GM12878 (cell line): ENCODE measurements around the gene POP7. TPM values are rescaled to one million over a fixed set of nuclear protein-coding genes. Genes with fewer than 3 reads are reported as not detected.

Experiments
- ATAC-seq: fragments of 200-7000 bp; cut with Tn5 transposase; 3 replicates; pipeline ENCODE4 v1.9.1; 2020; ENCODE audit warnings: mild to moderate bottlenecking, moderate library complexity
- BruUV-seq: library from RNA; stranded (reverse); fragments of 400-500 nt; replicated peaks from 2 replicates; lab custom pipeline; 2021; lab: Mats Ljungman, UMichigan
- CTCF ChIA-PET: fragments of 300-600 bp; sonication (Branson Sonifier 250); formaldehyde crosslinking; extraction: SDS; loops from one replicate; lab custom pipeline; 2021; ENCODE audit warnings: inconsistent platforms; lab: Yijun Ruan, JAX
- POLR2A ChIA-PET: fragments of 350-600 bp; formaldehyde crosslinking; extraction: SDS; loops from one replicate; lab custom pipeline; 2021; ENCODE audit warnings: inconsistent platforms; lab: Charles Lee
- RAD21 ChIA-PET: fragments of 300-600 bp; sonication (Branson Sonifier 250); formaldehyde crosslinking; loops from one replicate; lab custom pipeline; 2023; ENCODE audit warnings: antibody characterized with exemption; ENCODE audit not compliant: unreplicated experiment; lab: Charles Lee
- SMC1A ChIA-PET: fragments of 300-600 bp; sonication (Branson Sonifier 250); formaldehyde crosslinking; loops from one replicate; lab custom pipeline; 2023; ENCODE audit not compliant: unreplicated experiment, uncharacterized antibody; lab: Charles Lee
- DNase-seq: peaks from one replicate; pipeline ENCODE4 v3.0.0-alpha.2; 2011; ENCODE audit warnings: low read depth, low spot score
- FAIRE-seq: peaks from 3 replicates; lab custom pipeline; 2011; peaks lifted over from hg19 to GRCh38; lab: Jason Lieb, UNC
- H2AFZ ChIP-seq: 2 replicates; pipeline ENCODE4 v1.6.0; 2011; ENCODE audit warnings: low read depth, low read length, control low read depth; ENCODE audit not compliant: control insufficient read depth
- H3K27ac ChIP-seq: 2 replicates; pipeline ENCODE4 v1.5.1; 2011; ENCODE audit warnings: control low read depth; ENCODE audit not compliant: control insufficient read depth, insufficient read depth
- H3K27me3 ChIP-seq, 2 experiments: replicated peaks in 1 of 2; 2 replicates each; pipeline versions ENCODE4 v1.6.0 to v1.6.1; 2011; ENCODE audit warnings: low read length in 1 of 2; ENCODE audit not compliant: control insufficient read depth in 2 of 2, insufficient read depth in 2 of 2
- H3K36me3 ChIP-seq, 2 experiments: 2 replicates each; pipeline ENCODE4 v1.5.1; 2011; ENCODE audit warnings: low read length in 1 of 2; ENCODE audit not compliant: control insufficient read depth in 2 of 2, insufficient read depth in 2 of 2
- H3K4me1 ChIP-seq: 2 replicates; pipeline ENCODE4 v1.6.1; 2011; ENCODE audit warnings: mild to moderate bottlenecking, low read length, moderate library complexity, mixed read lengths; ENCODE audit not compliant: control insufficient read depth, insufficient read depth
- H3K4me2 ChIP-seq: 2 replicates; pipeline ENCODE4 v1.6.0; 2011; ENCODE audit warnings: control low read depth; ENCODE audit not compliant: control insufficient read depth, insufficient read depth
- H3K4me3 ChIP-seq: fragments of 200-600 bp; sonication (generic); 2 replicates; pipeline ENCODE4 v1.5.1; 2016
- H3K79me2 ChIP-seq: 2 replicates; pipeline ENCODE4 v1.6.0; 2011; ENCODE audit warnings: low read length; ENCODE audit not compliant: control insufficient read depth, insufficient read depth
- H3K9ac ChIP-seq: 2 replicates; pipeline ENCODE4 v1.8.0; 2011; ENCODE audit warnings: low read length, control low read depth, mixed read lengths; ENCODE audit not compliant: control insufficient read depth, insufficient read depth
- H3K9me3 ChIP-seq: replicated peaks from 3 replicates; pipeline ENCODE4 v1.5.1; 2011; ENCODE audit warnings: mild to moderate bottlenecking, low read length; ENCODE audit not compliant: control insufficient read depth, insufficient read depth
- H4K20me1 ChIP-seq: 2 replicates; pipeline ENCODE4 v1.6.0; 2011; ENCODE audit not compliant: control insufficient read depth, insufficient read depth
- BRCA1 ChIP-seq: IDR thresholded peaks from 2 replicates; pipeline ENCODE4 v1.6.1; 2011; ENCODE audit warnings: low read depth, low read length, improper control_type of control experiment
- CBFB ChIP-seq: IDR thresholded peaks from 2 replicates; pipeline ENCODE4 v1.6.1; 2016; ENCODE audit warnings: antibody characterized with exemption, low read depth
- CHD4 ChIP-seq: fragments of 200-600 bp; sonication (generic); IDR thresholded peaks from 2 replicates; pipeline ENCODE4 v1.6.1; 2016; ENCODE audit warnings: mild to moderate bottlenecking
- HDAC2 ChIP-seq: fragments of 200-600 bp; sonication (generic); IDR thresholded peaks from 2 replicates; pipeline ENCODE4 v1.6.1; 2017
- NFXL1 ChIP-seq: fragments of 450-650 bp; IDR thresholded peaks from 2 replicates; pipeline ENCODE4 v1.6.1; 2017; ENCODE audit warnings: antibody characterized with exemption, mild to moderate bottlenecking, borderline replicate concordance
- PAX5 ChIP-seq: IDR thresholded peaks from 2 replicates; pipeline ENCODE4 v1.6.1; 2011; ENCODE audit warnings: low read depth, low read length, borderline replicate concordance
- RB1 ChIP-seq: fragments of 450-650 bp; formaldehyde crosslinking; IDR thresholded peaks from 2 replicates; pipeline ENCODE4 v1.6.1; 2017; ENCODE audit warnings: mild to moderate bottlenecking, borderline replicate concordance
- SIN3A ChIP-seq: IDR thresholded peaks from 2 replicates; pipeline ENCODE4 v1.6.1; 2012; ENCODE audit warnings: low read depth, low read length, improper control_type of control experiment
- SREBF1 ChIP-seq: IDR thresholded peaks from 2 replicates; pipeline ENCODE4 v1.6.1; 2012; ENCODE audit warnings: mild to moderate bottlenecking, low read length
- STAT1 ChIP-seq: fragments of 450-650 bp; conservative IDR thresholded peaks from 2 replicates; pipeline ENCODE4 v1.6.1; 2014; ENCODE audit warnings: antibody characterized with exemption, mild to moderate bottlenecking
- TCF12 ChIP-seq: IDR thresholded peaks from 2 replicates; pipeline ENCODE4 v1.6.1; 2011; ENCODE audit warnings: low read depth, mild to moderate bottlenecking, low read length
- ZNF207 ChIP-seq: fragments of 450-650 bp; IDR thresholded peaks from 2 replicates; pipeline ENCODE4 v1.6.1; 2014; ENCODE audit warnings: antibody characterized with exemption, mild to moderate bottlenecking, borderline replicate concordance
- ZNF24 ChIP-seq: fragments of 450-650 bp; IDR thresholded peaks from 2 replicates; pipeline ENCODE4 v1.6.1; 2017; ENCODE audit warnings: antibody characterized with exemption, mild to moderate bottlenecking
- ZNF384 ChIP-seq: IDR thresholded peaks from 2 replicates; pipeline ENCODE4 v1.6.1; 2012; ENCODE audit warnings: low read depth, mild to moderate bottlenecking, low read length, improper control_type of control experiment, borderline replicate concordance
- WGBS: methylation state at CpG from one replicate; pipeline ENCODE4 v1.1.6; 2016; ENCODE audit warnings: low lambda C conversion rate; ENCODE audit not compliant: insufficient replicate concordance, insufficient coverage; ENCODE audit errors: missing lambda C conversion rate; 5-methylcytosine and 5-hydroxymethylcytosine counted together
- in situ Hi-C: fragments of 300-500 bp; cut with MboI; formaldehyde crosslinking; loops from 9 replicates; pipeline ENCODE4 v1.14.3; 2018; ENCODE audit warnings: mixed read lengths
- intact Hi-C: fragments of 100-400 bp; cut with micrococcal nuclease; formaldehyde crosslinking; loops from one replicate; pipeline ENCODE4 v1.14.2; 2022; ENCODE audit not compliant: unreplicated experiment
- polyA plus RNA-seq, 11 experiments: library from polyadenylated mRNA; depleted of rRNA in 4 of 11; unstranded in 6 of 11; stranded (reverse) in 5 of 11; fragments of >200 nt; fragmentation: Nextera tagmentation in 4 of 11; fragmentation: Illumina TruSeq in 1 of 11; extraction: Ambion mirVana in 4 of 11; extraction: Trizol in 1 of 11; gene quantifications; 1 replicate in 1 of 11; 2 replicates in 10 of 11; pipeline versions ENCODE4 v1.2.1 to v1.2.3, GENCODE V29; 2011 to 2016; ENCODE audit warnings: inconsistent platforms in 2 of 11, missing spikeins in 2 of 11, low read depth in 1 of 11
- total RNA-seq, 4 experiments: library from RNA; depleted of rRNA in 3 of 4; stranded (reverse); fragments of >200 nt in 3 of 4; fragmentation: Illumina TruSeq in 1 of 4; extraction: Trizol in 1 of 4; gene quantifications; 2 replicates each; pipeline versions ENCODE4 v1.2.1 to v1.2.3, GENCODE V29; 2013 to 2021
- TF ChIP-seq, protein P1 (sequence below): IDR thresholded peaks from 2 replicates; pipeline ENCODE4 v1.6.1; 2012; ENCODE audit warnings: low read depth, low read length, improper control_type of control experiment
- TF ChIP-seq, protein P2 (sequence below): IDR thresholded peaks from 2 replicates; pipeline ENCODE4 v1.6.1; 2011; ENCODE audit warnings: borderline replicate concordance, low read depth, mild to moderate bottlenecking, moderate library complexity, mixed read lengths, low read length; ENCODE audit not compliant: insufficient read depth; ENCODE audit errors: extremely low read length
- TF ChIP-seq, protein P3 (sequence below): fragments of 450-650 bp; IDR thresholded peaks from 2 replicates; pipeline ENCODE4 v1.6.1; 2017; ENCODE audit warnings: low read depth, mild to moderate bottlenecking, moderate library complexity

The POP7 gene
- total and polyA plus RNA-seq, 10 of the 15 experiments (the other 5 are each of a cell fraction or from before 2014, with no cell fraction given): 12.1 to 148 (median 51.7) TPM

DNA sequence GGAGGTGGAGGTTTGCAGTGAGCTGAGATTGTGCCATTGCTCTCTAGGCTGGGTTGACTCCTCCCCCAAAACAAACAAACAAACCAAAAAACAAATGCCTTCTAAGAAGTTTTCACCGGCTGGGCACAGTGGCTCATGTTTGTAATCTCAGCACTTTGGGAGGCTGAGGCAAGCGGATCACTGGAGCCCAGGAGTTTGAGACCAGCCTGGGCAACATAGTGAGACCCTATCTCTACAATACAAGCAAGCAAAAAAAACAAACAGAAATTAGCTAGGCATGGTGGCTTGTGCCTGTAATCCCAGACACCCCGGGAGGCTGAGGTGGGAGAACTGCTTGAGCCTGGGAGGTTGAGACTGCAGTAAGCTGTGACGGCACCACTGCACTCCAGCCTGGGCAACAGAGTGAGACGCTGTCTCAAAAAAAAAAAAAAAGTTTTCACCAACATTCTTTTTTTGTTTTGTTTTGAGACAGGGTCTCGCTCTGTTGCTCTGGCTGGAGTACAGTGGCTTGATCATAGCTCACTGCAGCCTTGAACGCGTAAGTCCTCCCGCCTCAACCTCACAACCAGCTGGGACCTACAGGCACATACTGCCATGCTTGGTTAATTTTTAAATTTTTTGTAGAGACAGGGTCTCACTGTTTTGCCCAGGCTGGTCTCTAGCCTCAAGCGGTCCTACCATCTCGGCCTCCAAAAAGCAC is 26.2 kb downstream of the POP7 start:
- Histone ChIP-seq H3K27ac (no peak overlapping the region), H3K9me3 (no peaks in the 10 kb centered on the region), H3K9ac (no peak overlapping the region), H4K20me1 (no peaks in the 10 kb centered on the region), H3K27me3 (peaks cover 1 to 2% of the 10 kb centered on the region in 2 experiments; a peak in 3 of 4 replicates), H3K4me3 (no peak overlapping the region), H3K79me2 (no peaks in the 10 kb centered on the region), H2AFZ (no peak overlapping the region), H3K36me3 (no peaks in the 10 kb centered on the region), H3K4me1 (no peaks in the 10 kb centered on the region; the same call in 1 of the 2 replicates), H3K4me2 (no peak overlapping the region)
- FAIRE-seq (no peak), ATAC-seq (no peak), DNase-seq (no peak)
- RAD21 ChIA-PET: no interaction called here
- TF ChIP-seq PAX5: no peak
- TF ChIP-seq HDAC2: no peak
- TF ChIP-seq ZNF24: no peak
- no peak for TF ChIP-seq NFXL1
- TF ChIP-seq ZNF207: no peak
- TF ChIP-seq CHD4: no peak
- no peak for TF ChIP-seq STAT1
- intact Hi-C loops: no loop called here
- 19% methylated on average over 11 of the region's 11 CpGs for WGBS
- no TSS peak for BruUV-seq
- POLR2A ChIA-PET: no interaction called here
- in situ Hi-C loops: no loop called here
- SMC1A ChIA-PET: interaction anchor here (0.6 kb wide), 1 partner anchor 168 kb away, joined by 3 read pairs; no protein-coding TSS in a partner anchor
- CTCF ChIA-PET: interaction anchor here (0.6 kb wide), 1 partner anchor 870 kb away, joined by 3 read pairs; no protein-coding TSS in a partner anchor

DNA sequence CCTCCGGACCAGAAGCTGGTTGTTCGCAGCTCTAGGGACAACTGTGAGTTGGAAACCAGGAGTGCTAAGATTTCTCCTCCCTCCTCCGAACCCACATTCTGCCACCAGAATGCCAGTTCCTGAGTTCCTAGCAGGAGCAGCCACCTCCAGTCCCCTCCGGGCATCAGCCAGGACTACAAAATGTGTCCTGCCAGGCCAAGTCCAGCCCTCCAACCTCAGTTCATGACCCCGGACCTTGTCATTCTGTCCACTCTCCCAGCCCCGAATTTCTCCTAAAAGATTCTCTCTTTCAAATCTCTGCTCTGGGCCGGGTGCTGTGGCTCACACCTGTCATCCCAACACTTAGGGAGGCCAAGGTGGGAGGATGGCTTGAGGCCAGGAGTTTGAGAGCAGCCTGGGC is 29.8 kb downstream of the POP7 start:
- intact Hi-C loops: no loop called here
- no peak for FAIRE-seq
- Histone ChIP-seq H3K9me3 (no peaks in the 10 kb centered on the region), H3K4me2 (no peak overlapping the region), H2AFZ (no peak overlapping the region), H3K27ac (no peak overlapping the region), H3K36me3 (no peaks in the 10 kb centered on the region), H3K4me3 (no peak overlapping the region), H3K9ac (no peak overlapping the region), H3K79me2 (no peaks in the 10 kb centered on the region), H4K20me1 (no peaks in the 10 kb centered on the region), H3K4me1 (no peaks in the 10 kb centered on the region; the same call in 1 of the 2 replicates), H3K27me3 (peaks cover 1 to 2% of the 10 kb centered on the region in 2 experiments; a peak in 3 of 4 replicates)
- POLR2A ChIA-PET: no interaction called here
- RAD21 ChIA-PET: no interaction called here
- BruUV-seq: no TSS peak
- WGBS: 43% methylated on average over 7 of the region's 7 CpGs
- no peak for ATAC-seq
- DNase-seq: no peak
- SMC1A ChIA-PET: no interaction called here
- CTCF ChIA-PET: interaction anchor here (2.1 kb wide), 1 partner anchor 10 kb away, joined by 7 read pairs; no protein-coding TSS in a partner anchor
- in situ Hi-C loops: no loop called here
- TF ChIP-seq ZNF384 (no peak), BRCA1 (no peak), SIN3A (no peak), TCF12 (no peak), RB1 (no peak), SREBF1 (no peak), CBFB (no peak)
- TF ChIP-seq, protein P1, sequence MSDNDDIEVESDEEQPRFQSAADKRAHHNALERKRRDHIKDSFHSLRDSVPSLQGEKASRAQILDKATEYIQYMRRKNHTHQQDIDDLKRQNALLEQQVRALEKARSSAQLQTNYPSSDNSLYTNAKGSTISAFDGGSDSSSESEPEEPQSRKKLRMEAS: no peak
- TF ChIP-seq, protein P2, sequence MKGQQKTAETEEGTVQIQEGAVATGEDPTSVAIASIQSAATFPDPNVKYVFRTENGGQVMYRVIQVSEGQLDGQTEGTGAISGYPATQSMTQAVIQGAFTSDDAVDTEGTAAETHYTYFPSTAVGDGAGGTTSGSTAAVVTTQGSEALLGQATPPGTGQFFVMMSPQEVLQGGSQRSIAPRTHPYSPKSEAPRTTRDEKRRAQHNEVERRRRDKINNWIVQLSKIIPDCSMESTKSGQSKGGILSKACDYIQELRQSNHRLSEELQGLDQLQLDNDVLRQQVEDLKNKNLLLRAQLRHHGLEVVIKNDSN: no peak
- TF ChIP-seq, protein P3, sequence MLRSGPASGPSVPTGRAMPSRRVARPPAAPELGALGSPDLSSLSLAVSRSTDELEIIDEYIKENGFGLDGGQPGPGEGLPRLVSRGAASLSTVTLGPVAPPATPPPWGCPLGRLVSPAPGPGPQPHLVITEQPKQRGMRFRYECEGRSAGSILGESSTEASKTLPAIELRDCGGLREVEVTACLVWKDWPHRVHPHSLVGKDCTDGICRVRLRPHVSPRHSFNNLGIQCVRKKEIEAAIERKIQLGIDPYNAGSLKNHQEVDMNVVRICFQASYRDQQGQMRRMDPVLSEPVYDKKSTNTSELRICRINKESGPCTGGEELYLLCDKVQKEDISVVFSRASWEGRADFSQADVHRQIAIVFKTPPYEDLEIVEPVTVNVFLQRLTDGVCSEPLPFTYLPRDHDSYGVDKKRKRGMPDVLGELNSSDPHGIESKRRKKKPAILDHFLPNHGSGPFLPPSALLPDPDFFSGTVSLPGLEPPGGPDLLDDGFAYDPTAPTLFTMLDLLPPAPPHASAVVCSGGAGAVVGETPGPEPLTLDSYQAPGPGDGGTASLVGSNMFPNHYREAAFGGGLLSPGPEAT: no peak
